Hepatocyte (in vitro differentiated cells): ENCODE results near the gene DEDD2. TPM values are rescaled to one million over a fixed set of nuclear protein-coding genes. Genes with fewer than 3 reads are reported as not detected.

ENCODE experiments used
- DNase-seq: peaks from one replicate; pipeline ENCODE4 v3.0.0-alpha.2; 2016; ENCODE audit warnings: low spot score
- H2AFZ ChIP-seq: fragments of 200-600 bp; sonication (generic); 2 replicates; pipeline ENCODE4 v1.6.0; 2016; ENCODE audit warnings: antibody characterized with exemption, mild to moderate bottlenecking
- H3K27ac ChIP-seq: fragments of 200-600 bp; sonication (generic); 2 replicates; pipeline ENCODE4 v1.5.1; 2016; ENCODE audit warnings: mild to moderate bottlenecking
- H3K27me3 ChIP-seq: fragments of 200-600 bp; sonication (generic); 2 replicates; pipeline ENCODE4 v1.6.1; 2016
- H3K36me3 ChIP-seq: fragments of 200-600 bp; sonication (generic); replicated peaks from 2 replicates; pipeline ENCODE4 v1.5.1; 2016; ENCODE audit warnings: low read depth; ENCODE audit not compliant: insufficient read depth
- H3K4me1 ChIP-seq: fragments of 200-600 bp; sonication (generic); 2 replicates; pipeline ENCODE4 v1.5.1; 2016; ENCODE audit warnings: mild to moderate bottlenecking, moderate library complexity; ENCODE audit not compliant: insufficient read depth
- H3K4me2 ChIP-seq: fragments of 200-600 bp; sonication (generic); 2 replicates; pipeline ENCODE4 v1.6.0; 2016
- H3K4me3 ChIP-seq: fragments of 200-600 bp; sonication (generic); 2 replicates; pipeline ENCODE4 v1.5.1; 2016; ENCODE audit warnings: mild to moderate bottlenecking
- H3K79me2 ChIP-seq: fragments of 200-600 bp; sonication (generic); 2 replicates; pipeline ENCODE4 v1.6.0; 2017; ENCODE audit warnings: mild to moderate bottlenecking
- H3K9me2 ChIP-seq: fragments of 200-600 bp; sonication (generic); replicated peaks from 2 replicates; pipeline ENCODE4 v1.6.0; 2017; ENCODE audit warnings: mild to moderate bottlenecking; ENCODE audit not compliant: insufficient read depth
- H3K9me3 ChIP-seq: fragments of 200-600 bp; sonication (generic); 2 replicates; pipeline ENCODE4 v1.5.1; 2016; ENCODE audit warnings: low read depth, mild to moderate bottlenecking
- H4K20me1 ChIP-seq: fragments of 200-600 bp; sonication (generic); 2 replicates; pipeline ENCODE4 v1.6.0; 2016; ENCODE audit warnings: mild to moderate bottlenecking; ENCODE audit not compliant: insufficient read depth, poor library complexity, severe bottlenecking
- EZH2 ChIP-seq: fragments of 200-600 bp; sonication (generic); IDR thresholded peaks from 2 replicates; pipeline ENCODE4 v1.6.1; 2016; ENCODE audit warnings: antibody characterized with exemption, mild to moderate bottlenecking, borderline replicate concordance
- EZH2phosphoT487 ChIP-seq: fragments of 200-600 bp; sonication (generic); IDR thresholded peaks from one replicate; pipeline ENCODE4 v1.6.1; 2018; ENCODE audit warnings: antibody characterized with exemption, mild to moderate bottlenecking, low read depth, moderate library complexity; ENCODE audit not compliant: unreplicated experiment, severe bottlenecking
- WGBS: methylation state at CpG from one replicate; pipeline ENCODE4 v1.1.6; 2016; ENCODE audit warnings: low lambda C conversion rate; ENCODE audit errors: missing lambda C conversion rate; 5-methylcytosine and 5-hydroxymethylcytosine counted together
- polyA plus RNA-seq: library from polyadenylated mRNA; unstranded; fragments of >200 nt; fragmentation: Nextera tagmentation; extraction: Ambion mirVana; gene quantifications from 2 replicates; pipeline ENCODE4 v1.2.1, GENCODE V29; 2016
- total RNA-seq: library from RNA; depleted of rRNA; stranded (reverse); fragments of >200 nt; gene quantifications from 2 replicates; pipeline ENCODE4 v1.2.3, GENCODE V29; 2014
- TF ChIP-seq, protein P1 (sequence below): fragments of 200-600 bp; sonication (generic); IDR thresholded peaks from 2 replicates; pipeline ENCODE4 v1.5.1; 2016; ENCODE audit warnings: antibody characterized with exemption, mild to moderate bottlenecking; ENCODE audit not compliant: poor library complexity

The DEDD2 gene
- total and polyA plus RNA-seq, 2 experiments from 2014 or later: 34.2 to 37.8 TPM

DNA sequence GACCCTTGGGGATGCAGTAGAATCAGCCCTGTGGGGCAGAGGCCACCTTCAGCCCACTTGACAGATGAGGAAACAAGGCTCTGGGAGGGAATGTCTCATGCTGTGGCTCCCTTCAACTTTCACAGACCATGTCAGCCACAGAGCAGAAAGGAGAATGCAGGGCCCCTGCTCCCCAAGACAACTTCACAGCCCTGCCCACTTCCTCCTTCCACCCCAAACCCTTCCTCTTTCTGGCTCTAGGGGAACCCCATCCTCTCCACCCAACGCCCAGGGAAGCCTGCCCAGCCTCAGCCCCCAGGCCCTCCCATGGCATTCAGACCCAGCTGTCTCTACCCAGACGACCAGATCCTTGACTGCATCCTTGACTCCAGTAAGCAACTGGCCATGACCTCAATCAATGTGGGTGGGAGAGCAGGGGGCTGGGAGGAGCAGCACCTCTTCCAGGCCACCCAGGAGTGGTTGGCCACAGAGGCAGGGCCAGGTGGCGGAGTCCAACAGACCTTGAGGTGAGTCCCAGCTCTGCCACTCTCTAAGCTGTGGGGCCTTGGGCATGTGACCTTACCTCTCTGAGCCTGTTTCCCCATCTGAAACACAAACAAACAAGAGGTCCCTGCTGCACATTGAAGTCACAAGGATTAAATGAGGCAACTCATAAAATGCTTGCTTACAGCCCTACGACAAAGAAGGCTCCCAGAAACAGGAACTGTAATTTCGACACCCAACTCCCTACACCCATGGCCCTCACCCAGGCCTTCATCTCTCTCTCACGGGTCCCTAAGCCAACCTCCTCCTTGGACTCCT, 15.8 kb downstream of the DEDD2 start:
- H3K27ac ChIP-seq: no peak overlapping the region
- no peaks in the 10 kb centered on the region for H3K9me2 ChIP-seq
- H2AFZ ChIP-seq: no peak overlapping the region
- no peak overlapping the region for H3K4me3 ChIP-seq
- no peaks in the 10 kb centered on the region for H3K9me3 ChIP-seq
- H4K20me1 ChIP-seq: peaks cover 28% of the 10 kb centered on the region
- H3K4me2 ChIP-seq: no peak overlapping the region
- no peak for TF ChIP-seq EZH2phosphoT487
- no peak for TF ChIP-seq EZH2
- TF ChIP-seq, protein P1, sequence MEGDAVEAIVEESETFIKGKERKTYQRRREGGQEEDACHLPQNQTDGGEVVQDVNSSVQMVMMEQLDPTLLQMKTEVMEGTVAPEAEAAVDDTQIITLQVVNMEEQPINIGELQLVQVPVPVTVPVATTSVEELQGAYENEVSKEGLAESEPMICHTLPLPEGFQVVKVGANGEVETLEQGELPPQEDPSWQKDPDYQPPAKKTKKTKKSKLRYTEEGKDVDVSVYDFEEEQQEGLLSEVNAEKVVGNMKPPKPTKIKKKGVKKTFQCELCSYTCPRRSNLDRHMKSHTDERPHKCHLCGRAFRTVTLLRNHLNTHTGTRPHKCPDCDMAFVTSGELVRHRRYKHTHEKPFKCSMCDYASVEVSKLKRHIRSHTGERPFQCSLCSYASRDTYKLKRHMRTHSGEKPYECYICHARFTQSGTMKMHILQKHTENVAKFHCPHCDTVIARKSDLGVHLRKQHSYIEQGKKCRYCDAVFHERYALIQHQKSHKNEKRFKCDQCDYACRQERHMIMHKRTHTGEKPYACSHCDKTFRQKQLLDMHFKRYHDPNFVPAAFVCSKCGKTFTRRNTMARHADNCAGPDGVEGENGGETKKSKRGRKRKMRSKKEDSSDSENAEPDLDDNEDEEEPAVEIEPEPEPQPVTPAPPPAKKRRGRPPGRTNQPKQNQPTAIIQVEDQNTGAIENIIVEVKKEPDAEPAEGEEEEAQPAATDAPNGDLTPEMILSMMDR: no peak
- no peak for DNase-seq
- 91% methylated on average over 6 of the region's 6 CpGs for WGBS
- no peaks in the 10 kb centered on the region for H3K4me1 ChIP-seq
- H3K27me3 ChIP-seq: no peaks in the 10 kb centered on the region
- no peaks in the 10 kb centered on the region for H3K79me2 ChIP-seq
- H3K36me3 ChIP-seq: no peaks in the 10 kb centered on the region

DNA sequence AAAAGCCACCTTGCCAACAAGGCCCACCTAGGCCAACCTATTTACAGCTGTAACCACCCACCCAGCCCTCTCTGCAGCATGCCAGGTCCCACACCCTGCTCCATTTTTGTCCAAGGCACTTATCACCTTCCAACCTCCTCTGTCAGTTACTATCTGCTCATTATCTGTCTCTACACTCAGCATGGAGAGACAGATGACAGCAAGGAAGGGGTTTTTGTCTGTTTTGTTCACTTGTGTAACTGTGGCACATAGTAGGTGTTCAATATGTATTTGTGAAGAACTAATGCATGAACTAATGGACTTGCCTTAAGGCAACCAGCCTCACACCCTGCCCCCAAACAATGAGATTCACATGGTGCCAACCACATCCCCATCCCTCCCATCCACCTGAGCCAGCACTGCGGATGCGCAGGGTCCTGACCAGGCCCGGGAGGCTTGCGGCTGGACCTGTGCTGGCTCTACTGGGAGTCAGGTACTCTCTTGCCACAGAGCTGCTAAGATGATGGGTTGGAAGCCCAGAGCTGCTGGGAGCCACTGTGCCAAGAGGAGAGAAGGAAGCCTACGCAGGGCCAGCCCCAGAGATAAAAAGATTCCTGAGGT, 17.3 kb downstream of the DEDD2 start:
- Histone ChIP-seq H3K79me2 (no peaks in the 10 kb centered on the region), H3K4me1 (no peaks in the 10 kb centered on the region)

DNA sequence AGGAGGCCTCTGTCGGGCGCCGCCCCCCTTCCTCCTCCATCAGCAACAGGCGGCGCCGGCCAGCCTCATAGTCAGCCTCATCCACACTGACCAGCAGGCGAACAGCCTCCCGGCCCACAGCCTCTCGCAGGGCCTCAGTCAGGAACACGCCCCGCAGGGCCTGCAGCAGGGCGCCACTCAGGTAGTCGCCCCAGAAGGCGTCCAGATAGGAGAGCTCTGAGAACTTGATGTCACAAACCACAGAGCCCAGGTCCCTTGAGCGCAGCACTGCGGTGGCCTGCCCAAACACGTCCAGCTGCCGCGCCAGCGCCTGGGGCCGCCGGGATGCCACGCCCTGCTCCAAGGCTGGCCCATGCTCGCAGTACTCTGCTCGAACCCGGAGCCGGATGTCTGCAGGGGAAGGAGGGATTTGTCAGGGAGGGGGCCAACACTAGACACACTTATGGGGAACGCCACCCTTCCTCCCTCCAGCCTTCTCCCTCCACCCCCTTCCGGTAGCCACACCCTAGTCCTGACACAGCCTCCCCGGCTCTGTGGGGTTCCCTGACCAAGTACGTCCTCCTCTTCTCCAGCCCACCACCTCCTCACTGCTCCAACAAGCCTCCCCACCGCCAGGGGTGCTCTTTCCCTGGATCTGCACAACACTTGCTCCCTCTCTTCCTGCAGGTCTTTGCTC, 17.9 kb downstream of the DEDD2 start:
- H3K36me3 ChIP-seq: no peaks in the 10 kb centered on the region
- H3K4me2 ChIP-seq: no peak overlapping the region
- H3K9me2 ChIP-seq: no peaks in the 10 kb centered on the region
- H3K27ac ChIP-seq: no peak overlapping the region
- TF ChIP-seq EZH2phosphoT487: no peak
- TF ChIP-seq, protein P1: no peak
- no peak for TF ChIP-seq EZH2
- DNase-seq: no peak
- H4K20me1 ChIP-seq: peaks cover 21% of the 10 kb centered on the region
- WGBS: 94% methylated on average over 32 of the region's 32 CpGs
- H2AFZ ChIP-seq: no peak overlapping the region
- H3K4me1 ChIP-seq: no peaks in the 10 kb centered on the region
- no peaks in the 10 kb centered on the region for H3K9me3 ChIP-seq
- no peak overlapping the region for H3K4me3 ChIP-seq
- H3K27me3 ChIP-seq: no peaks in the 10 kb centered on the region
- H3K79me2 ChIP-seq: no peaks in the 10 kb centered on the region

More for the DNA sequence above, 17.3 kb downstream of the DEDD2 start:
- H3K9me2 ChIP-seq: no peaks in the 10 kb centered on the region
- no peaks in the 10 kb centered on the region for H3K27me3 ChIP-seq
- H3K4me2 ChIP-seq: no peak overlapping the region
- H2AFZ ChIP-seq: no peak overlapping the region
- H3K4me3 ChIP-seq: no peak overlapping the region
- peaks cover 21% of the 10 kb centered on the region for H4K20me1 ChIP-seq
- no peaks in the 10 kb centered on the region for H3K36me3 ChIP-seq
- H3K9me3 ChIP-seq: no peaks in the 10 kb centered on the region
- TF ChIP-seq, protein P1: no peak
- TF ChIP-seq EZH2 (no peak), EZH2phosphoT487 (no peak)
- DNase-seq: no peak
- no peak overlapping the region for H3K27ac ChIP-seq
- WGBS: 99% methylated on average over 5 of the region's 5 CpGs
